ENCODE measurements around the gene CNN2.

Gene CNN2

DNA sequence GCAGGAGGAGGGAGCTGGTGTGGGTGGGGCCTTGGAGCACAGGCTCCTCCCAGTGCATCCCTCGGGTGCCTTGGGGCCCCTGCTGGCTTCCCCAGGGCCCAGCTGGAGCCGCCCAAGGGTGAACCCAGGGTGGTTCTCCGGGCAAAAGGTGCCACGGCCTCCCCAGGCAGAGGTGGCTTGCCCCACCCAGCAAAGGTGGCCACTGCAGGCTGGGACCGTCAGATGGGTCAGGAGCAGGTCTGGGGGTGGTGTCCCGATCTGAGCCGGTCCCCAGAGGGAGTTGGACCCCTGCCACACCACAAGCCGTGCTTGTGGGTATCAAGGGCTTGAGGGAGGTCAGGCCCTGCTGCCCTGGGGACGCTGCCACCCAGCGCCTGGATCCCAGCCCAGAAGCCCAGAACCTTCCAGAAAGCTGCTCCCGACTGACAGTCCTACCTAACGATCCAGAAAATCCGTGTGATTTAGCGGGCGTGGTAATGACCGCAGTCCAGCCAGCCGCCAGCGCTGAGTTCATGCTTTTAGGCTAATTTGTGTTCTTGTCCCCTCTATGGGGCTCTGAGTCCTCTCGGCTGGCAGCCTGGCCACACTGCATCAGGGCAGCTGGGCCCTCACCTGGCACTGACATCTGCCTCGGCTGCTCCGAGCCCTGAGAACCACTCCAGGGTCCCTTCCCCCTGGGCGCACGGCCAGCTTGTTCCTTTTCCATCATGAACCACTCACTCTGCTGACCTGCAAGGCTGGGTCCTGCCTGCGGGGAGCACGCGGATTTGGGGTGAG is 31.2 kb upstream of the CNN2 start:
- no peak overlapping the region for H3K4me3 ChIP-seq (replicated peaks; ENCODE audit: low read depth, low read length)
- TF ChIP-seq, protein P1, sequence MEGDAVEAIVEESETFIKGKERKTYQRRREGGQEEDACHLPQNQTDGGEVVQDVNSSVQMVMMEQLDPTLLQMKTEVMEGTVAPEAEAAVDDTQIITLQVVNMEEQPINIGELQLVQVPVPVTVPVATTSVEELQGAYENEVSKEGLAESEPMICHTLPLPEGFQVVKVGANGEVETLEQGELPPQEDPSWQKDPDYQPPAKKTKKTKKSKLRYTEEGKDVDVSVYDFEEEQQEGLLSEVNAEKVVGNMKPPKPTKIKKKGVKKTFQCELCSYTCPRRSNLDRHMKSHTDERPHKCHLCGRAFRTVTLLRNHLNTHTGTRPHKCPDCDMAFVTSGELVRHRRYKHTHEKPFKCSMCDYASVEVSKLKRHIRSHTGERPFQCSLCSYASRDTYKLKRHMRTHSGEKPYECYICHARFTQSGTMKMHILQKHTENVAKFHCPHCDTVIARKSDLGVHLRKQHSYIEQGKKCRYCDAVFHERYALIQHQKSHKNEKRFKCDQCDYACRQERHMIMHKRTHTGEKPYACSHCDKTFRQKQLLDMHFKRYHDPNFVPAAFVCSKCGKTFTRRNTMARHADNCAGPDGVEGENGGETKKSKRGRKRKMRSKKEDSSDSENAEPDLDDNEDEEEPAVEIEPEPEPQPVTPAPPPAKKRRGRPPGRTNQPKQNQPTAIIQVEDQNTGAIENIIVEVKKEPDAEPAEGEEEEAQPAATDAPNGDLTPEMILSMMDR (IDR thresholded peaks at IDR 0.05; ENCODE audit: low read depth, low read length, missing control alignments), result no peak
- DNase-seq (ENCODE audit: extremely low read depth, low read depth), result no peak

DNA sequence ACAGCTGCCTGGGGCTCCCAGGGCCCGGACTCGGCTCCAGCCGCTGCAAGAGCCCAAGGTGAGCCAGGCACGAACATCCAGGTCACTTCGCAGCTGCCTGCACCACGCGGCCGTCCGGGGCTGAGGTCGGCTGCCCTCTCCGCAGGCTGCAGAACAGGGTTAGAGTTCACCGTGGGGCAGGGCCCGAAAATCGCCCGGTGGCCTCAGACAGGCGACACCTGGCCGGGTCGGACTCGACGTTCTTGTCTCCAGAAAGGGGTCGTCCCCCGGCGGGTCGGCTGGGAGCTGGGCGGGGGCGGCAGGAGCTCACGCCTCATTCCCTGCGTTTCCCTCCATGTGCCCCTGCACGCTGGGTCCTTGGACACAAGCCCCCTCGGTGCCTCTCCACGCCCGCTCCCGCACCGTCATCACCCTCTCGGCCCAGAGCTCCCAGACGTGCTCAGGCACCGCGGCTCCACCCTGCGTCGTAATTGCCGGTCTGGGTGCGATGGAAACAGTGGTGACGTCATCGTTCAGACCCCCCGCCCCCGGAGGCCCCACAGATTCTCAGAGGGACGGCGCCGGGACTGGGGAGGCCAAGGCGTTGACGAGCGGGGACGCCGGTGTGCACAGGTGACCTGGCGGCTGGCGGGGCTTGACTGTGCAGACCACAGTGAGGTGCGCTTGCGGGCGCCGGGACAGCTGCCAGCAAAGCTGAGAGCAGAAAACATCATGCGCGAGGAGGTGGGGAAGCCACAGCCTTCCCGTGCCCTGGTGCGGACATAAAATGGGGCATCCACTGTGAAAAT is 30.2 kb upstream of the CNN2 start:
- no peak overlapping the region for H3K4me3 ChIP-seq (replicated peaks; ENCODE audit: low read depth, low read length)
- TF ChIP-seq, protein P1 (IDR thresholded peaks at IDR 0.05; ENCODE audit: low read depth, low read length, missing control alignments), result no peak
- DNase-seq (ENCODE audit: extremely low read depth, low read depth), result no peak

DNA sequence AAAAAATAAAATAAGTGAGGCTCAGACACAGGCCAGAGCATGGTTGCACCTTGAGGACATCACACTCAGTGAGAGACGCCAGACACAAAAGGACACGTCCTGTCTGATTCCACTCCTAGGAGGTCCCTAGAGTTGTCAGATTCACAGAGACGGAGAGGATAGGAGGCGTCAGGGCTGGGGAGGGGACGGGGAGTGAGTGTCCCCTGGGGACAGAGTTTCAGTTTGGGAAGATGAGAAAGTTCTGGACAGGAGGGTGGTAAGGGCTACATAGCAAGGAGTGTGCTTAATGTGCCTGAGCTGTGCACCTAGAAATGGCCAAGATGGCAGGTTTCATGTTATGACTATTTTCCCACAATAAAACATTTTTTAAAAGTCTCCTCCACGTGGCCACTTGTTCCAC is 28.3 kb upstream of the CNN2 start:
- DNase-seq (ENCODE audit: extremely low read depth, low read depth), result no peak
- no peak overlapping the region for H3K4me3 ChIP-seq (replicated peaks; ENCODE audit: low read depth, low read length)
- TF ChIP-seq, protein P1 (IDR thresholded peaks at IDR 0.05; ENCODE audit: low read depth, low read length, missing control alignments), result no peak

GRCh38 chr19:999379-999719 is 27.1 kb upstream of the CNN2 start:
- TF ChIP-seq, protein P1 (IDR thresholded peaks at IDR 0.05; ENCODE audit: low read depth, low read length, missing control alignments), result no peak
- no peak for DNase-seq (ENCODE audit: extremely low read depth, low read depth)

GRCh38 chr19:1000095-1000494 is 26.3 kb upstream of the CNN2 start, which contains the start of gene GRIN3B:
GRIN3B (plus strand) TSS chr19:1000419; CDS start chr19:1000438, 19 bp downstream.
- DNase-seq (ENCODE audit: extremely low read depth, low read depth), result no peak
- TF ChIP-seq, protein P1 (IDR thresholded peaks at IDR 0.05; ENCODE audit: low read depth, low read length, missing control alignments), result peak; percentile 53
- H3K4me3 ChIP-seq (replicated peaks; ENCODE audit: low read depth, low read length), result no peak within 1 kb of the TSS

More at GRCh38 chr19:999379-999719, 27.1 kb upstream of the CNN2 start:
- no peak overlapping the region for H3K4me3 ChIP-seq (replicated peaks; ENCODE audit: low read depth, low read length)

DNA sequence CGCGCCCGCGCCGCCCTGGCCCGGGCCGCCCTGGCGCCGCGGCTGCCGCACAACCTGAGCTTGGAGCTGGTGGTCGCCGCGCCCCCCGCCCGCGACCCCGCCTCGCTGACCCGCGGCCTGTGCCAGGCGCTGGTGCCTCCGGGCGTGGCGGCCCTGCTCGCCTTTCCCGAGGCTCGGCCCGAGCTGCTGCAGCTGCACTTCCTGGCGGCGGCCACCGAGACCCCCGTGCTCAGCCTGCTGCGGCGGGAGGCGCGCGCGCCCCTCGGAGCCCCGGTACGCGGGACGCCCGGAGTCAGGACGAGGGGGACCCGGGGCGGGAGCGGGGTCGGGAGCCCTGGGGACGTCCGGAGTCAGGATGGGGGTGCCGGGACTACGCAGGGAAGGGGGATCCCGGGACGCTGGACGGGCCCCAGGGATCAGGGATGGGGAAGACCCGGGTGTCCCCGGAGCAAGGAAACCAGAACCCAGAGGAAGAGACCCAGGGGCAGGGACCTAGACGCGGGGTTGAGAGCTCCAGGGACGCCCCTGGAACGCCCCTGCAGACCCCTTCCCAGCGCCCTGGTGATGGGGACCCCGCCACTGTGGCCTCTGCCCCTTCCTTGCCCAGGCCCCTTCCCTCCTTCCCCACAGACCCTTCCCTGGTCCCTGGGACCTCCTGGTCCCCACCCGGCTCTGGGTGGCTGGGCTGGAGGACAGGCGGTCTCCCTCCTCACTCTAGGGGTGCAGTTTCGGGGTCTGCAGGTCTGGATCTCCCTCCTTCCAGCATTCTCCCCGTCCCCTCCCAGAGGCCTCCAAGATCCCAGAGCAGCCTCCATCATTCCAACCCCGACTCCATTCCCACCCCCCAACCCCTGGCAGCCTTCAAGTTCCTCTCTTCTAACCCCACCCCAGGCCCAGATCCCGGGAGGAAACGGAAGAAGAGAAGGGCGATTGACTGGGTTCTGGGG is 25.5 kb upstream of the CNN2 start:
- H3K4me3 ChIP-seq (replicated peaks; ENCODE audit: low read depth, low read length), result no peak overlapping the region
- no peak for DNase-seq (ENCODE audit: extremely low read depth, low read depth)

More for the DNA sequence above, 25.5 kb upstream of the CNN2 start:
- TF ChIP-seq, protein P1 (IDR thresholded peaks at IDR 0.05; ENCODE audit: low read depth, low read length, missing control alignments), result no peak
